Dermis microvascular lymphatic vessel endothelial cell (primary cell): ENCODE data around the gene HIRIP3. TPM values are rescaled to one million over a fixed set of nuclear protein-coding genes. Genes with fewer than 3 reads are reported as not detected.

ENCODE experiments used
- DNase-seq, 2 donors: peaks; one replicate each; pipeline versions ENCODE4 v3.0.0 to v3.0.0-alpha.2; 2010; ENCODE audit warnings: low read depth in 2 of 2
- total RNA-seq: library from RNA; depleted of rRNA; stranded (reverse); fragments of >200 nt; gene quantifications from 2 replicates; pipeline ENCODE4 v1.2.1, GENCODE V29; 2014

HIRIP3 gene
- total RNA-seq, 1 donor from 2014 or later: 5.6 TPM

GRCh38 chr16:29999605-30000004 is 4.2 kb upstream of the HIRIP3 start:
- no peak for DNase-seq

GRCh38 chr16:29996766-29997250 is 1.4 kb upstream of the HIRIP3 start:
- DNase-seq: no peak

- DNase-seq: peak; percentile 89 to 96
Observed at GRCh38 chr16:29995911-29996765, 721 bp upstream of the HIRIP3 start, which contains the start of gene INO80E. Gene INO80E, plus strand, starts transcription at chr16:29996241. Its CDS starts 70 bp downstream, at chr16:29996311.

DNA sequence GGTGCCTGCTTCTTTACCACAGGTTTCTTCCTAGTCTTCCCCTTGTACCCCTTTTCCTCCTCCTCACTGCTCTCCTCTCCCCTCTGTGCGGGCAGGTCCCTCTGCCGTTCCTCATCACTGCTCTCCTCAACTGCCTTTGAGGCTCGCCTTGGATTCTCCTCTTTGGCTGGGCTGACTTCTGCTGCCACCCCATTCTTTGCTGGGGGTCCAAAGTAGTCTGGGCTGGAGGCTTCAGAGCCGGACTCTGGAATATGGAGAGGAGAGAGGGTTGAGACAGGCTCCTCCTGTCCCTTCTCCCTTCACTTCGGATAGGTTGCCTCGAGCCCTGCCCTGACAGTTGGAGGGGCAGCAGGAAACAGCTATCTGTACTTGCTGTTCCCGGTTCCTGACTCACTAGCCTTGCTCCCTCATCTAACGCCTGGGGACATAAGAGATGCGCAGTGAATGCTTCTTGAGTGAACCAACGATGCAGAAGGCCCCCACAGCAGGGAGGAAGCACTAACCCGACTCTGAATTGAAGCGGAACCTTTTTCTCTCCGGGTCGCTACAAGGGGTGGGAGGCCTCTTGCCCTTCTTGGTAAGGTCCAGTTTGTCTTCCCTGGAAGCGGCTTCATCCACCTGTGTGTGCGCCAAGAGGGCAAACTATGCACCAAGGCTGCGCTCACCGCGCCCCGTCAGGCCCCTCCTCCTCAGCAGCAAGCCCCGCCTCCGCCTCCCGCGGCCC is 655 bp downstream of the HIRIP3 start:
- DNase-seq: peak in 1 of 2 donors; percentile 32

DNA sequence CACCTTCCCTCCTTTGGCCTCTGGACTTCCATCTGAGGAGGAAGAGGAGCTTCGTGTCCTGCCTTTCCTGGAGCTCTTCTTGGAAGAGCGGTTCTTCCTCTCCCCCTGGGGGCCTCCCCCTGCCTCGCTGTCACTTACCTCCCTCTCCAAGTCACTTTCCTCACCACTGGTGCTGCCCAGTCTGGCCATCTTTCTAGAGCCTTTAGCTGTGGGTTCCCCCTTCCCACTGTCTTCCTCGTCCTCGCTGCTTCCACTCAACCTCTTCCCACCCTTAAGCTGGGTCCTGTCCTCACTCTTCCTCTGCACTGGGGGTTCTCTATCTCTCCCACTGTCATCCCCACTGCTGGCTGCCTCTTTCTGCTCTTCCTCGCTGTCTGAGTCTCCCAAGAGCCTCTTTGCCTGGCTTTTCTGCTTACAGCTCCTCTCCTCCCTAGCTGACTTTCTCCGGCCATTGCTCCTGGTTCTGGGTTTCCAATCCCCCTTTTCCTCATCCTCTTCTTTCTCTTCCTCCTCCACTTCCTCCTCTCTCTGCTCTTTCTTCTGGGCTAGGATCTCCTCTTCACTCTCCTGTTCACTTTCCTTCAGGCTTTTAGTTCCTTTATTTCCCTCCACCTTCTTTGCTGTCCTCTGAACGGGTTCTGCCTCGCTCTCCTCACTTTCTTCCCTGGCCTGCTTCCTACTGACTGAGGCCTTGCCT is 1.4 kb downstream of the HIRIP3 start:
- DNase-seq: no peak

DNA sequence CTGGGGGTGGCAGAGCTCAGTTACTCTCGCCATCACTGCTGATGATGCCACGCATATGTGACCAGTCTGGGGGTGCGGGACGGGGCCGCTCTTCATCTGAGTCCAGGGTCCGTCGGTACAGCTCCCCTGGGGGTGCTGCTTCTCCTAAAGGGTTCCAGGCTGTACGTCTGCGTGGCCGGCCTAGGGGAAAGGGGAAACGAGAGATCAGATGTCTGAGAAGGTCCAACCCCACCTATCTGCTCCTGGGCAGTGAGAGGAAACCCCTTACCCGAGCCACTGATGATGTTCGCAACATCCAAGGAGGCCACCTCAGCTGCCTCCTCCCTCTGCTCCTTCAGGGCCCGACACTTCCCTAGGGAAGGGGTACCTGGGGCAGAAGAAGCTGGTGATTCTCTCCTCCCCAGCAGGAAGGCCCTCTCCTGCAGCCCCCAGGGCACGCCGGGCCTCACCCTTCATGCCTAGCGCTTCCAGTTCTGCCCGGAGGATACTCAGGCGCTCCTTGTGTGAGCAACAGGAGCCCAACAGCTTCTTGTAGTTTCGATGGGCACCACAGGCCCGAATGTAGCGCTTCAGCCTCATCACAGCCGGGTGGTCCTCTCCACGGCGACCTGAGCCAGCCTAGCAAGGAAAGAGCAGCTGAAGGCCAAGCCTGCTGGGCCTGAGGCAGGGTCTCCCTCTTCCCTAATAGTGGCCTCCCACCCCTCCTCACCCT is 2.1 kb downstream of the HIRIP3 start:
- DNase-seq: no peak

DNA sequence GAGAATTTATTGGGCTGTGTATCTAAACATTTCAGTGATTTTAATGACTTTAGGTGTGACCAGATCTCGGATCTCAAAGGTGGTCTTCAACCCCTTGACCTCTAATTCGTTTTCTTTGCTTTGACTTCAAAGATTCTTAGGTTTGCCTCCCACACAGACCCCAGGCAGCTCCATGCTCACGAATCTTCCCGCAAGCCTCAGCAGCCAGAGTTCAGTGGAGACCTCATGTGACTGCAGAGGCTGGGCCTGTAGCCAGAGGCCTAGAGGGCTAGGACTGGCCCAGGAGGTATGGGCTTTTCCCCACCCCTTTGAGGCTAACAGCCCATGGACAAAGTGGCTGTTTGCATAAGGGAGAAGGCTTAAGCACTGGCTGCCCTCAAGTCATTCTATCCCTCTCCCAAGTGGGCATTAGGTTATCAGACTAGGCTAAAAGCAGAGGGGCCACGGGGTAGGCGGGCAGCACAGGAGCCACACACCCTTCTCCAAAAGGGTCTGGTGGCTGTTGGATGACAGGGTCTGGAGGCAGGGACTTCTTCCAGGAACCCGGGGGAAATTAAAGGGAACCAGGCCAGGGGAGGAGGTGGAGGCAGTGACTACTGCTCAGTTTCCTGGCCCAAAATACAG is 3.0 kb downstream of the HIRIP3 start:
- no peak for DNase-seq

GRCh38 chr16:29991571-29991904 is 3.9 kb downstream of the HIRIP3 start:
- DNase-seq: no peak

DNA sequence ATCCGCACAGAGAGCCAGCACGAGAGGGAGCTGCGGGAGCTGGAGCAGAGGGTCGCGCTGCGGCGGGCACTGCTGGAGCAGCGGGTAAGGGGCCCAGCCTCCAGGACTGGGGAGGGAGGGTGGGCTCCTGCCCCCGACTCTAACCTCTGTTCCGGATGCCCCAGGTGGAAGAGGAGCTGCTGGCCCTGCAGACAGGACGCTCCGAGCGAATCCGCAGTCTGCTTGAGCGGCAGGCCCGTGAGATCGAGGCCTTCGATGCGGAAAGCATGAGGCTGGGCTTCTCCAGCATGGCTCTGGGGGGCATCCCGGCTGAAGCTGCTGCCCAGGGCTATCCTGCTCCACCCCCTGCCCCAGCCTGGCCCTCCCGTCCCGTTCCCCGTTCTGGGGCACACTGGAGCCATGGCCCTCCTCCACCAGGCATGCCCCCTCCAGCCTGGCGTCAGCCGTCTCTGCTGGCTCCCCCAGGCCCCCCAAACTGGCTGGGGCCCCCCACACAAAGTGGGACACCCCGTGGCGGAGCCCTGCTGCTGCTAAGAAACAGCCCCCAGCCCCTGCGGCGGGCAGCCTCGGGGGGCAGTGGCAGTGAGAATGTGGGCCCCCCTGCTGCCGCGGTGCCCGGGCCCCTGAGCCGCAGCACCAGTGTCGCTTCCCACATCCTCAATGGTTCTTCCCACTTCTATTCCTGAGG is 4.4 kb downstream of the HIRIP3 start:
- DNase-seq: no peak

- DNase-seq: no peak
Observed at GRCh38 chr16:29990034-29990433, 5.4 kb downstream of the HIRIP3 start.

- DNase-seq: no peak
Observed at GRCh38 chr16:29989111-29989858, 6.1 kb downstream of the HIRIP3 start.

DNA sequence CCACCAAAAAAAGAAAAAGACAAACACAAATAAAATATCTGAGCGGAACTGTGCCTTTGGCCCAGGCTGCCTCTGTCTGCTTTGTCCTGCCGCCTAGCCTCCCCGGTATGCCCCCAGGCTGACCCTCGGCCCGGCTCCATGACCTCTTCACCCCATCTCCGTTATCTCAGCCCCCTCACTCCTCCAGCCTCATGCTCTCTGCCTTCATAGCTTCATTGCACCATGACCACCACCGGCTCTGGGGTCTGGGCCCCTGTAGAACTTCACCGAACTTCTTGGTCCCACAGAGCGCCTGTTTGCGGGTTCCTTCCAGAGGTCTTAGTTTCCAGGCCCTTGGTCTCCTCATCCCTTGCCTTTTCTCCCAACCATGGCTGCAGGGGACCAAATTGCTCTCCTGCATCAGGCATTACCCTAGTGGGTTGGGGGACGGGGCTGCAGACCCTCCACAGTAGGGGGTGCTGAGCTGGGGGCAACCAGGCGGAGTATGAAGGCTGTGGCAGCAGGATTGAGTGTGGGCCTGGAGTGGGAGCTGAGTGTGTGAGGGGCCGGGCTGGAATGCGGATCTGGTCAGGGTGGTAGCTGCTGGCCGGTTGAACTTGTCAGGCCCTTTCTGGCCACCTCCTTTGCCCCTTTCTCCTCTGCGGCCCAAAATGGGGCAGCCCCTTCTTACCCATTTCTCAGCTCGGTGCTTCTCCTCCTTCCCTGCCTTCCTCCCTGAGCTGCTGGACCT is 6.9 kb downstream of the HIRIP3 start:
- DNase-seq: no peak

- DNase-seq: no peak
Observed at GRCh38 chr16:29987371-29988085, 7.9 kb downstream of the HIRIP3 start.

- no peak for DNase-seq
Observed at GRCh38 chr16:29986931-29987330, 8.5 kb downstream of the HIRIP3 start.

- no peak for DNase-seq
Observed at GRCh38 chr16:29986231-29986630, 9.2 kb downstream of the HIRIP3 start.

- DNase-seq: no peak
Observed at GRCh38 chr16:29985271-29985811, 10.1 kb downstream of the HIRIP3 start.

- DNase-seq: no peak
Observed at GRCh38 chr16:29984764-29985147, 10.7 kb downstream of the HIRIP3 start.

DNA sequence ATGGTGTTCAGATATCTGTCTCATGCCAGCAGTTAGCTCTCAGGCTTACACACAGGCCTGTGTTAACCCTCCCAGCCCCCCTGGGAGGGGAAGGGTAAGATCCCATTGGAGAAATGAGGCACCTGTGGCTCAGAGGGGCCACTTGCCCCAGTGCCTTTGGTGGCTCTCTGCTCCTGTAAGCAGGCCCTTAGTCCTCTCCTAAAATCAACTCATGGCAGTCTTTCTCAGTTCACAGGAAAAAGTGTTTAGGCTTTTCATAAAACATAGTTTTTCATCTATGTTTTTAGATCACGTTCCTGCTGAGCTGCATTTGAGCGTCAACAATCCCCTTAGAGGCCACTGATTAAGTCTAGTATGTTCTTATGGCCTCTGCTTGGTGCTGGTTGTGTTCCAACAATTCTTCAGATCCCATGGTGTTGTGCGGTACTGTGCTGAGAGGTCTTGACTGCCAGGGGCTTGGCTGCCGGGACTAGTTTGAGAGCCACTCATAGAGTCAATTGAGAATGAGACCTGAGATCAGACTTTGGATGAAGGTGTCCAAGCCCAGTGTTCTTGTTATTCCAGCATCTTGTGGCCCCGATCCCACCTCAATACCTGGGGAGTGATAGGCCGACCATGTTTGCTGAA is 11.2 kb downstream of the HIRIP3 start:
- no peak for DNase-seq
